GM21737 (cell line): Measurements from ENCODE around the gene NDUFB4.
"Not testable (repeated sequence)": the region's sequence is repeated elsewhere in the genome, so short reads cannot be mapped to it uniquely, and the experiment has no call there.

Experiments
- ATAC-seq: cut with Tn5 transposase; IDR thresholded peaks from one replicate; pipeline ENCODE4 v1.9.1; 2021; ENCODE audit warnings: mild to moderate bottlenecking, moderate library complexity; ENCODE audit not compliant: unreplicated experiment

NDUFB4 gene

GRCh38 chr3:120569222-120570057, 26.7 kb upstream of the NDUFB4 start:
- ATAC-seq: no peak

GRCh38 chr3:120572027-120572426, 24.1 kb upstream of the NDUFB4 start:
- ATAC-seq: no peak

GRCh38 chr3:120587332-120587975, 8.7 kb upstream of the NDUFB4 start:
- ATAC-seq: no peak

GRCh38 chr3:120595788-120596115, 384 bp upstream of the NDUFB4 start:
- no peak for ATAC-seq

- ATAC-seq: no peak
Observed at GRCh38 chr3:120596853-120597223, 702 bp downstream of the NDUFB4 start.

GRCh38 chr3:120597445-120598049, 1.4 kb downstream of the NDUFB4 start:
- no peak for ATAC-seq

GRCh38 chr3:120599211-120599610, 3.1 kb downstream of the NDUFB4 start:
- no peak for ATAC-seq

GRCh38 chr3:120601554-120601953, 5.4 kb downstream of the NDUFB4 start:
- ATAC-seq: no peak

- ATAC-seq: no peak
Observed at GRCh38 chr3:120602682-120603081, 6.5 kb downstream of the NDUFB4 start.

- no peak for ATAC-seq
Observed at GRCh38 chr3:120604382-120604781, 8.2 kb downstream of the NDUFB4 start.

- no peak for ATAC-seq
Observed at GRCh38 chr3:120604784-120605183, 8.6 kb downstream of the NDUFB4 start.

GRCh38 chr3:120608506-120608905, 12.4 kb downstream of the NDUFB4 start:
- no peak for ATAC-seq

GRCh38 chr3:120614765-120615164, 18.6 kb downstream of the NDUFB4 start:
- no peak for ATAC-seq

- no peak for ATAC-seq
Observed at GRCh38 chr3:120615847-120616609, 19.9 kb downstream of the NDUFB4 start.

- ATAC-seq: not testable (repeated sequence)
Observed at GRCh38 chr3:120616745-120617144, 20.6 kb downstream of the NDUFB4 start.

- ATAC-seq: no peak
Observed at GRCh38 chr3:120622457-120622856, 26.3 kb downstream of the NDUFB4 start.

- no peak for ATAC-seq
Observed at GRCh38 chr3:120622870-120623726, 27.0 kb downstream of the NDUFB4 start.

GRCh38 chr3:120623727-120624093, 27.6 kb downstream of the NDUFB4 start:
- no peak for ATAC-seq

- ATAC-seq: no peak
Observed at GRCh38 chr3:120625159-120625586, 29.0 kb downstream of the NDUFB4 start.

- ATAC-seq: no peak
Observed at GRCh38 chr3:120634539-120634938, 38.4 kb downstream of the NDUFB4 start.
